ENCODE results near the gene MFSD12. TPM values are rescaled to one million over a fixed set of nuclear protein-coding genes. Genes with fewer than 3 reads are reported as not detected.

The MFSD12 gene
- total RNA-seq, 4 donors from 2014 or later, result 76.5 to 146 (median 104) TPM

DNA sequence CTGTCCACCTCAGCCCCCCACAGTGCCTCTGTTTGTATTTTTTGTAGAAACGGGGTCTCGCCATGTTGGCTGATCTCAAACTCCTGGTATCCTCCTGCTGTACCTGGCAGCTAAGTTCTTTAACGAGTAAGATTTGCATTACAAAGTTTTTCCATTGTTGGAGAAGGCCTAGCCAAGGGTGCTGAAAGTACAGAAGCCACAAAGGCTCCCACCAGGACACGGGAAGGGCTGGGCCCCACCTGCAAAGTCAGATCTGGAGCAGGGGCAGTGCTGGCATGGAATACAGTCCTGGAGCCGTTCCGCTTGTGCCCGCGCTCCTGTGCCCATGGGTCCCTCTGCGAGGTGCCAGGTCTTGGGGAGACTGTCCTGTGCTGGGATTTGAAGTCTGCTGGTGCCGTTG lies 39.1 kb downstream of the MFSD12 start:
- TF ChIP-seq CTCF (IDR thresholded peaks at IDR 0.05), result no peak
- TF ChIP-seq POLR2A (IDR thresholded peaks at IDR 0.05), result no peak
- peaks cover 0 to 20% (median 0%) of the 10 kb centered on the region in 3 donors for H3K36me3 ChIP-seq

GRCh38 chr19:3517638-3518037 lies 39.7 kb downstream of the MFSD12 start:
- no peak overlapping the region for H3K4me3 ChIP-seq
- H3K27me3 ChIP-seq, result no peaks in the 10 kb centered on the region
- no peak overlapping the region for H3K27ac ChIP-seq
- H3K36me3 ChIP-seq, result peaks cover 0 to 17% (median 0%) of the 10 kb centered on the region in 3 donors
- peaks cover 0 to 38% (median 5%) of the 10 kb centered on the region in 4 donors for H3K4me1 ChIP-seq
- no peak for TF ChIP-seq POLR2A (IDR thresholded peaks at IDR 0.05)
- no peak for TF ChIP-seq CTCF (IDR thresholded peaks at IDR 0.05)
- no peaks in the 10 kb centered on the region for H3K9me3 ChIP-seq
- DNase-seq, result no peak

More for the DNA sequence above, 39.1 kb downstream of the MFSD12 start:
- H3K27me3 ChIP-seq, result no peaks in the 10 kb centered on the region
- peaks cover 0 to 31% (median 5%) of the 10 kb centered on the region in 4 donors for H3K4me1 ChIP-seq
- H3K9me3 ChIP-seq, result no peaks in the 10 kb centered on the region
- no peak overlapping the region for H3K4me3 ChIP-seq
- no peak for DNase-seq
- H3K27ac ChIP-seq, result no peak overlapping the region

GRCh38 chr19:3516675-3517207 lies 40.6 kb downstream of the MFSD12 start:
- no peaks in the 10 kb centered on the region for H3K9me3 ChIP-seq
- peaks cover 0 to 17% (median 0%) of the 10 kb centered on the region in 3 donors for H3K36me3 ChIP-seq
- TF ChIP-seq POLR2A (IDR thresholded peaks at IDR 0.05) (no peak), CTCF (IDR thresholded peaks at IDR 0.05) (no peak)
- peak in 2 of 3 donors; percentile 55 to 71 for DNase-seq
- no peaks in the 10 kb centered on the region for H3K27me3 ChIP-seq
- H3K4me1 ChIP-seq, result peaks cover 0 to 38% (median 5%) of the 10 kb centered on the region in 4 donors
- H3K27ac ChIP-seq, result no peak overlapping the region
- H3K4me3 ChIP-seq, result no peak overlapping the region

- Histone ChIP-seq H3K27me3 (no peaks in the 10 kb centered on the region), H3K36me3 (peaks cover 0 to 17% (median 0%) of the 10 kb centered on the region in 3 donors), H3K4me1 (peaks cover 0 to 38% (median 5%) of the 10 kb centered on the region in 4 donors), H3K27ac (no peak overlapping the region), H3K4me3 (no peak overlapping the region), H3K9me3 (no peaks in the 10 kb centered on the region)
- no peak for DNase-seq
- TF ChIP-seq CTCF (IDR thresholded peaks at IDR 0.05) (no peak), POLR2A (IDR thresholded peaks at IDR 0.05) (no peak)
These were observed 41.4 kb downstream of the MFSD12 start for GRCh38 chr19:3515891-3516422.

- TF ChIP-seq POLR2A (IDR thresholded peaks at IDR 0.05), result no peak
- no peak for TF ChIP-seq CTCF (IDR thresholded peaks at IDR 0.05)
- H3K27ac ChIP-seq, result no peak overlapping the region
- no peaks in the 10 kb centered on the region for H3K9me3 ChIP-seq
- no peaks in the 10 kb centered on the region for H3K27me3 ChIP-seq
- no peak overlapping the region for H3K4me3 ChIP-seq
- H3K36me3 ChIP-seq, result peaks cover 0 to 21% (median 0%) of the 10 kb centered on the region in 3 donors
- no peak for DNase-seq
- peaks cover 0 to 30% (median 3%) of the 10 kb centered on the region in 4 donors for H3K4me1 ChIP-seq
These were observed 42.5 kb downstream of the MFSD12 start for GRCh38 chr19:3514930-3515329.
